DND-41 (cell line): ENCODE results near the gene KRTAP4-11.
"Not testable (repeated sequence)": the region's sequence is repeated elsewhere in the genome, so short reads cannot be mapped to it uniquely, and the experiment has no call there.

Source experiments
- ATAC-seq: fragments of 200-7000 bp; cut with Tn5 transposase; 3 replicates; pipeline ENCODE4 v1.9.1; 2021; ENCODE audit warnings: low read depth; ENCODE audit not compliant: insufficient read depth
- DNase-seq: peaks from one replicate; pipeline ENCODE4 v3.0.0-alpha.2; 2020
- H2AFZ ChIP-seq: 2 replicates; pipeline ENCODE4 v1.6.0; 2012; ENCODE audit warnings: low read depth, low read length
- H3K27ac ChIP-seq: 2 replicates; pipeline ENCODE4 v1.5.1; 2012; ENCODE audit warnings: low read length, inconsistent platforms
- H3K27me3 ChIP-seq: fragments of 200-600 bp; sonication (generic); 2 replicates; pipeline ENCODE4 v1.6.0; 2012; ENCODE audit warnings: low read length, mild to moderate bottlenecking, inconsistent platforms; ENCODE audit not compliant: insufficient read depth, poor library complexity
- H3K36me3 ChIP-seq: 2 replicates; pipeline ENCODE4 v1.5.1; 2012; ENCODE audit warnings: low read length, inconsistent platforms; ENCODE audit not compliant: insufficient read depth
- H3K4me1 ChIP-seq: 2 replicates; pipeline ENCODE4 v1.5.1; 2012; ENCODE audit warnings: mild to moderate bottlenecking, low read length; ENCODE audit not compliant: insufficient read depth
- H3K4me2 ChIP-seq: 2 replicates; pipeline ENCODE4 v1.6.0; 2012; ENCODE audit warnings: mild to moderate bottlenecking, moderate library complexity, low read length, inconsistent platforms; ENCODE audit not compliant: insufficient read depth
- H3K4me3 ChIP-seq, 2 experiments: fragments of 200-600 bp in 1 of 2; shearing (Covaris generic) in 1 of 2; 2 replicates each; pipeline ENCODE4 v1.5.1; 2012 to 2016; ENCODE audit warnings: inconsistent platforms in 2 of 2, low read length in 2 of 2, mild to moderate bottlenecking in 2 of 2, low read depth in 1 of 2, moderate library complexity in 1 of 2
- H3K79me2 ChIP-seq: 2 replicates; pipeline ENCODE4 v1.6.0; 2012; ENCODE audit warnings: low read length, inconsistent platforms; ENCODE audit not compliant: insufficient read depth
- H3K9ac ChIP-seq: 2 replicates; pipeline ENCODE4 v1.6.0; 2012; ENCODE audit warnings: low read depth, mild to moderate bottlenecking, inconsistent platforms, low read length, moderate library complexity
- H3K9me3 ChIP-seq: 2 replicates; pipeline ENCODE4 v1.5.1; 2012; ENCODE audit warnings: low read length, moderate library complexity, mild to moderate bottlenecking, inconsistent platforms; ENCODE audit not compliant: insufficient read depth, severe bottlenecking
- H4K20me1 ChIP-seq: 2 replicates; pipeline ENCODE4 v1.6.0; 2012; ENCODE audit warnings: low read length; ENCODE audit not compliant: insufficient read depth
- EZH2 ChIP-seq: IDR thresholded peaks from 3 replicates; pipeline ENCODE4 v1.6.1; 2012; ENCODE audit warnings: borderline replicate concordance, low read depth, mild to moderate bottlenecking, moderate library complexity, low read length, inconsistent platforms; ENCODE audit not compliant: severe bottlenecking
- TF ChIP-seq, protein P1 (sequence below): IDR thresholded peaks from 2 replicates; pipeline ENCODE4 v1.5.1; 2012; ENCODE audit warnings: borderline replicate concordance, low read length, moderate library complexity, mild to moderate bottlenecking; ENCODE audit not compliant: poor library complexity, severe bottlenecking; ENCODE audit errors: extremely low read depth

The KRTAP4-11 gene

DNA sequence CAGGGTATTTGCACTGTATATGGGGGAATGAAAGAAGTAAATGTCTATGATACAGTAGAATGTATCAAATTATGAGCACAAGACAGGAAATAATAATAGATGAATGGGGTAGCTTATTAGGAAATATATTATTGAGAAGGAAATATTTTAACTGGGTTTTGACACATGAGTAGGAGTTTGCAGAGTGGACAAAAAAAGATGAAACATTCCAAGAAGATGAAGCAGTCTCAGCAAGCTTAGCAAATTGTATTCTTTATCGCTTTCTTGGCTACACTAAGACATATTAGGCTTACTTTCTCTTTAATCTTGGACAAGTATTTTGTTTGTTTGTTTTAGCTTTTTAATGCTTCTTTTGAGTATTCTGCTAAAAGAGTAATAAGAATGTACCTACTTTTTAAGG is 14.3 kb downstream of the KRTAP4-11 start:
- ATAC-seq (no peak), DNase-seq (no peak)
- H3K36me3 ChIP-seq, result no peaks in the 10 kb centered on the region
- no peaks in the 10 kb centered on the region for H4K20me1 ChIP-seq
- no peaks in the 10 kb centered on the region for H3K4me1 ChIP-seq
- H3K9me3 ChIP-seq, result no peaks in the 10 kb centered on the region
- H3K4me3 ChIP-seq, result no peak overlapping the region
- no peak overlapping the region for H3K4me2 ChIP-seq
- no peak for TF ChIP-seq EZH2
- TF ChIP-seq, protein P1, sequence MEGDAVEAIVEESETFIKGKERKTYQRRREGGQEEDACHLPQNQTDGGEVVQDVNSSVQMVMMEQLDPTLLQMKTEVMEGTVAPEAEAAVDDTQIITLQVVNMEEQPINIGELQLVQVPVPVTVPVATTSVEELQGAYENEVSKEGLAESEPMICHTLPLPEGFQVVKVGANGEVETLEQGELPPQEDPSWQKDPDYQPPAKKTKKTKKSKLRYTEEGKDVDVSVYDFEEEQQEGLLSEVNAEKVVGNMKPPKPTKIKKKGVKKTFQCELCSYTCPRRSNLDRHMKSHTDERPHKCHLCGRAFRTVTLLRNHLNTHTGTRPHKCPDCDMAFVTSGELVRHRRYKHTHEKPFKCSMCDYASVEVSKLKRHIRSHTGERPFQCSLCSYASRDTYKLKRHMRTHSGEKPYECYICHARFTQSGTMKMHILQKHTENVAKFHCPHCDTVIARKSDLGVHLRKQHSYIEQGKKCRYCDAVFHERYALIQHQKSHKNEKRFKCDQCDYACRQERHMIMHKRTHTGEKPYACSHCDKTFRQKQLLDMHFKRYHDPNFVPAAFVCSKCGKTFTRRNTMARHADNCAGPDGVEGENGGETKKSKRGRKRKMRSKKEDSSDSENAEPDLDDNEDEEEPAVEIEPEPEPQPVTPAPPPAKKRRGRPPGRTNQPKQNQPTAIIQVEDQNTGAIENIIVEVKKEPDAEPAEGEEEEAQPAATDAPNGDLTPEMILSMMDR, result no peak
- no peaks in the 10 kb centered on the region for H3K27me3 ChIP-seq
- H3K79me2 ChIP-seq, result no peaks in the 10 kb centered on the region
- H3K27ac ChIP-seq, result no peak overlapping the region
- no peak overlapping the region for H3K9ac ChIP-seq
- H2AFZ ChIP-seq, result no peak overlapping the region

DNA sequence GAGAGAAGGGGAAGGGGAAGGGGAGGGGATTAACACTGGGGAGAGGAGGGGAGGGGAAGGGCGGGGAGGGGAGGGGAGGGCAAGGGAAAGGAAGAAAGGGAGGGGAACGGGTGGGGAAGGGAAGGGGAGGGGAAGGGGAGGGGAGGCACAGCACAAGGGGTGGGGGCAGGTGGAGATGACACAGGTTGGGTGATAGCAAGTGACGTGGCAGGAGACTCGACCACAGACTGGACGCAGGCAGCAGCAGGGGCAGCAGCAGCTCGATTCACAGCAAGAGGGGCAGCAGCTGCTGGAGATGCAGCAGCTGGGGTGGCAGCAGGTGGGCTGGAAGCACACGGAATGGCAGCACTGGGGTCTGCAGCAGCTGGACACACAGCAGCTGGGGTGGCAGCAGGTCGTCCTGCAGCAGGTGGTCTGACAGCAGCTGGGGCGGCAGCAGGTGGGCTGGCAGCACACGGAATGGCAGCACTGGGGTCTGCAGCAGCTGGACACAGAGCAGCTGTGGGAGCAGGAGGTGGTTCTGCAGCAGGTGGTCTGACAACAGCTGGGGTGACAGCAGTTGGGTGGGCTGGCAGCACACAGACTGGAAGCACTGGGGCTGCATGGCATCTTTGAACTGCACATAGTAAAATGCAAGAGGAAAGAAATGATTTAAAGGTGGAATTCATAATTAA is 16.4 kb downstream of the KRTAP4-11 start, which contains the start of gene KRTAP4-16:
Gene KRTAP4-16 (minus strand): TSS at position 624 of the 674 bp plus-strand sequence. CDS start 0 bp downstream, at position 624.
- Histone ChIP-seq H3K27me3 (no peaks in the 10 kb centered on the region), H3K36me3 (no peaks in the 10 kb centered on the region), H3K79me2 (no peaks in the 10 kb centered on the region), H3K9ac (no peak within 1 kb of the TSS), H3K4me3 (no peak within 1 kb of the TSS), H3K27ac (no peak within 1 kb of the TSS), H3K4me1 (no peaks in the 10 kb centered on the region), H2AFZ (no peak within 1 kb of the TSS), H4K20me1 (no peaks in the 10 kb centered on the region), H3K4me2 (no peak within 1 kb of the TSS), H3K9me3 (no peaks in the 10 kb centered on the region)
- no peak for DNase-seq
- TF ChIP-seq EZH2, result no peak
- TF ChIP-seq, protein P1, result no peak
- ATAC-seq, result no peak

DNA sequence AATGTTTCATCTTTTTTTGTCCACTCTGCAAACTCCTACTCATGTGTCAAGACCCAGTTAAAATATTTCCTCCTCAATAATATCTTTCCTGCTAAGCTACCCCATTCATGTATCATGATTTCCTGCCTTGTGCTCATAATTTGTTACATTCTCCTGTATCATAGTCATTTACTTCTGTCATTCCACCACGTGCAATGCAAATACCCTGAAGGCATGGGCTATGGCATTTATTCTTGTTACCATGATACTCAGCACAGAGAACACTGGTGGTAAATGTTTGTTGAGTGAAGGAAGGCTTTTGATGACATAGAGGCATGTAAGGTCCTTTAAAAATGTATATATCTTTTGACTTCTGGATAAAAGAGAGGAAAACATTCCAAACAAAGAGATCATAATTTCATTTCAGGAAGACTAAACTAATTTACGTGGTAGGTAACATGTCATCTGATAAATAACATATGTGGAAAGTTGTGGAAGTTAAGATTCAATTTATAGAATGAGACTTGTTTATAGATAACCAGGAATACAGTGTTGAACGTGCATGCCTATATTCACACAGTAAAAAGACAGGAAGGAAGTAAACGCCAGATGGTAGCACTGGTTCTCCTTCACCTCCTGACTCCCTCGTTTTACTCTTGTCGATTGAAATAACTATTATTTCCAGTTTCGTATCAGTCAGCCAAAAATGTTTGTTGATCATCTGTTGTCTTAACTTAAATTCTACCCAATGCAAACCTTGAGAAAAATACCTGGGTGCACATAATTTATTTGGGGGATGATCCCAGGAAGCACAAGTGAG is 18.3 kb downstream of the KRTAP4-11 start:
- H2AFZ ChIP-seq, ATAC-seq, H4K20me1 ChIP-seq, H3K9me3 ChIP-seq, H3K27ac ChIP-seq, H3K79me2 ChIP-seq, H3K4me3 ChIP-seq, H3K4me2 ChIP-seq, H3K9ac ChIP-seq, DNase-seq, H3K36me3 ChIP-seq, H3K4me1 ChIP-seq, H3K27me3 ChIP-seq: not testable (repeated sequence)

DNA sequence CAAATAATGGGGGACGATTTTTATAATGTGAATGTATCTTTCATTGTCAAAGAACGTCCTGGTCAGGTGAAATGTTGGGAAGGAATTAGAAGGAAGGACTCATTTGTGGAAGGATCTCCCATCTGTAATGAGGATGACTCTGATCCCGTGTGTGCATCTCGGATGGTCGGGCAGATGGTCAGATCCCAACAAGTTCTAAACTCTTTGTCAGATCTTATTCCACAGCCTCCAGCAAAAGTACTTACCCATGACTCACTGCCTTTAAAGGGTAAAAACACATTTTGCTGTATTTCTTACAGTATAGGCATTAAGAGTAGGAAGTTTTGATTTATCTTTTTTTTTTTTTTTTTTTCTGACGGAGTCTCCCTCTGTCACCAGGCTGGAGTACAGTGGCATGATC is 19.7 kb downstream of the KRTAP4-11 start:
- Histone ChIP-seq H3K27ac (no peak overlapping the region), H3K4me2 (no peak overlapping the region), H3K79me2 (no peaks in the 10 kb centered on the region)

More for the DNA sequence above, 19.7 kb downstream of the KRTAP4-11 start:
- H3K4me1 ChIP-seq, result no peaks in the 10 kb centered on the region
- no peak for DNase-seq
- TF ChIP-seq EZH2, result no peak
- TF ChIP-seq, protein P1, result no peak
- no peaks in the 10 kb centered on the region for H3K27me3 ChIP-seq
- H3K4me3 ChIP-seq, result no peak overlapping the region
- H3K9me3 ChIP-seq, result no peaks in the 10 kb centered on the region
- no peak for ATAC-seq
- H3K9ac ChIP-seq, result no peak overlapping the region
- H2AFZ ChIP-seq, result no peak overlapping the region
- H4K20me1 ChIP-seq, result no peaks in the 10 kb centered on the region
- no peaks in the 10 kb centered on the region for H3K36me3 ChIP-seq
